H9 (cell line): ENCODE data around the gene L1TD1. TPM values are rescaled to one million over a fixed set of nuclear protein-coding genes. Genes with fewer than 3 reads are reported as not detected.

ENCODE experiments used
- DNase-seq: peaks from one replicate; pipeline ENCODE4 v3.0.0-alpha.2; 2017
- H2AFZ ChIP-seq: one replicate; pipeline ENCODE4 v1.6.1; 2013; ENCODE audit warnings: mild to moderate bottlenecking, low read length, control low read depth, moderate library complexity
- H2AK5ac ChIP-seq: 2 replicates; pipeline ENCODE4 v1.6.1; 2013; ENCODE audit warnings: low read length, control low read depth, mixed read lengths; ENCODE audit not compliant: insufficient read length
- H2BK120ac ChIP-seq: one replicate; pipeline ENCODE4 v1.6.1; 2013; ENCODE audit warnings: low read depth, mild to moderate bottlenecking, low read length, control low read depth, inconsistent platforms; ENCODE audit not compliant: poor library complexity, severe bottlenecking
- H2BK12ac ChIP-seq: 2 replicates; pipeline ENCODE4 v1.6.1; 2013; ENCODE audit warnings: low read length, control low read depth, mixed read lengths, low read depth; ENCODE audit not compliant: insufficient read length
- H2BK15ac ChIP-seq: 2 replicates; pipeline ENCODE4 v1.6.1; 2013; ENCODE audit warnings: low read depth, low read length, control low read depth
- H2BK20ac ChIP-seq: one replicate; pipeline ENCODE4 v1.6.1; 2013; ENCODE audit warnings: low read depth, mild to moderate bottlenecking, low read length, control low read depth, inconsistent platforms; ENCODE audit not compliant: poor library complexity, severe bottlenecking
- H2BK5ac ChIP-seq: 2 replicates; pipeline ENCODE4 v1.6.1; 2013; ENCODE audit warnings: low read length, control low read depth, mixed read lengths; ENCODE audit not compliant: insufficient read length
- H3K14ac ChIP-seq: 2 replicates; pipeline ENCODE4 v1.6.1; 2013; ENCODE audit warnings: low read length, control low read depth; ENCODE audit not compliant: insufficient read depth
- H3K18ac ChIP-seq: 2 replicates; pipeline ENCODE4 v1.6.1; 2013; ENCODE audit warnings: low read depth, mild to moderate bottlenecking, mixed read lengths, low read length, control low read depth; ENCODE audit not compliant: insufficient read length
- H3K23ac ChIP-seq: 2 replicates; pipeline ENCODE4 v1.6.1; 2013; ENCODE audit warnings: low read length, control low read depth, mixed read lengths, low read depth; ENCODE audit not compliant: insufficient read length
- H3K23me2 ChIP-seq: 2 replicates; pipeline ENCODE4 v1.6.1; 2013; ENCODE audit warnings: low read depth, mild to moderate bottlenecking, mixed read lengths, low read length, control low read depth; ENCODE audit not compliant: insufficient read length, poor library complexity, severe bottlenecking
- H3K27ac ChIP-seq: 2 replicates; pipeline ENCODE4 v1.5.1; 2013; ENCODE audit warnings: low read length, control low read depth, mixed read lengths, low read depth; ENCODE audit not compliant: insufficient read length
- H3K27me3 ChIP-seq: 2 replicates; pipeline ENCODE4 v1.6.1; 2013; ENCODE audit warnings: low read length, control low read depth, inconsistent platforms; ENCODE audit not compliant: insufficient read depth
- H3K4ac ChIP-seq: 2 replicates; pipeline ENCODE4 v1.6.1; 2013; ENCODE audit warnings: low read depth, mild to moderate bottlenecking, control low read depth, inconsistent platforms, low read length, moderate library complexity
- H3K4me1 ChIP-seq: 2 replicates; pipeline ENCODE4 v1.6.1; 2013; ENCODE audit warnings: low read length, control low read depth, inconsistent platforms; ENCODE audit not compliant: insufficient read depth
- H3K4me2 ChIP-seq: 2 replicates; pipeline ENCODE4 v1.6.1; 2013; ENCODE audit warnings: low read length, control low read depth, mixed read lengths; ENCODE audit not compliant: insufficient read length, insufficient read depth
- H3K56ac ChIP-seq: 2 replicates; pipeline ENCODE4 v1.6.1; 2013; ENCODE audit warnings: low read depth, mild to moderate bottlenecking, mixed read lengths, low read length, control low read depth; ENCODE audit not compliant: insufficient read length
- H3K79me1 ChIP-seq: 2 replicates; pipeline ENCODE4 v1.6.1; 2013; ENCODE audit warnings: low read depth, mild to moderate bottlenecking, moderate library complexity, low read length, control low read depth, inconsistent platforms; ENCODE audit not compliant: insufficient read depth, poor library complexity, severe bottlenecking
- H3K79me2 ChIP-seq: 2 replicates; pipeline ENCODE4 v1.6.1; 2013; ENCODE audit warnings: low read length, control low read depth, inconsistent platforms; ENCODE audit not compliant: insufficient read depth
- H3K9ac ChIP-seq: 2 replicates; pipeline ENCODE4 v1.6.1; 2013; ENCODE audit warnings: low read length, control low read depth, mixed read lengths; ENCODE audit not compliant: insufficient read length; ENCODE audit errors: extremely low read depth
- H3K9me3 ChIP-seq: one replicate; pipeline ENCODE4 v1.6.1; 2013; ENCODE audit warnings: low read depth, low read length, inconsistent platforms; ENCODE audit not compliant: control insufficient read depth
- H3T11ph ChIP-seq: one replicate; pipeline ENCODE4 v1.6.1; 2013; ENCODE audit warnings: mild to moderate bottlenecking, low read length, control low read depth, inconsistent platforms
- H4K20me1 ChIP-seq: one replicate; pipeline ENCODE4 v1.6.1; 2013; ENCODE audit not compliant: control insufficient read depth, insufficient read length, insufficient read depth
- H4K5ac ChIP-seq: 2 replicates; pipeline ENCODE4 v1.6.1; 2013; ENCODE audit warnings: low read depth, mild to moderate bottlenecking, mixed read lengths, low read length, control low read depth; ENCODE audit not compliant: insufficient read length
- H4K8ac ChIP-seq: replicated peaks from 2 replicates; pipeline ENCODE4 v1.6.1; 2013; ENCODE audit warnings: low read length, control low read depth, mixed read lengths, low read depth; ENCODE audit not compliant: insufficient read length
- H4K91ac ChIP-seq: 2 replicates; pipeline ENCODE4 v1.6.1; 2013; ENCODE audit warnings: low read depth, mild to moderate bottlenecking, moderate library complexity, mixed read lengths, low read length, control low read depth; ENCODE audit not compliant: insufficient read length
- H3K27ac Mint-ChIP-seq, 3 experiments: 2 replicates in 2 of 3; 3 replicates in 1 of 3; pipeline ENCODE4 v1.8.0; 2020 to 2021; ENCODE audit warnings: mixed read lengths in 3 of 3, mild to moderate bottlenecking in 1 of 3, moderate library complexity in 1 of 3
- H3K27me3 Mint-ChIP-seq: 2 replicates; pipeline ENCODE4 v1.8.0; 2021; ENCODE audit warnings: low read depth, mild to moderate bottlenecking, moderate library complexity, mixed read lengths
- H3K36me3 Mint-ChIP-seq, 3 experiments: 2 replicates in 2 of 3; 3 replicates in 1 of 3; pipeline ENCODE4 v1.8.0; 2020 to 2021; ENCODE audit warnings: low read depth in 3 of 3, mixed read lengths in 3 of 3; ENCODE audit not compliant: insufficient read depth in 1 of 3
- H3K4me1 Mint-ChIP-seq, 2 experiments: 2 replicates each; pipeline ENCODE4 v1.8.0; 2020; ENCODE audit warnings: mixed read lengths in 2 of 2
- H3K4me3 Mint-ChIP-seq, 2 experiments: 2 replicates in 1 of 2; 3 replicates in 1 of 2; pipeline ENCODE4 v1.8.0; 2020 to 2021; ENCODE audit warnings: mild to moderate bottlenecking in 2 of 2, mixed read lengths in 2 of 2, moderate library complexity in 1 of 2
- H3K9me3 Mint-ChIP-seq, 2 experiments: 2 replicates in 1 of 2; 3 replicates in 1 of 2; pipeline ENCODE4 v1.8.0; 2020; ENCODE audit warnings: mild to moderate bottlenecking in 2 of 2, mixed read lengths in 2 of 2, moderate library complexity in 1 of 2
- WGBS: extraction: QIAGEN DNeasy Blood & Tissue Kit; methylation state at CpG from one replicate; pipeline ENCODE4 v1.1.7; 2013; ENCODE audit warnings: missing lambda C conversion rate, low lambda C conversion rate, mixed read lengths; ENCODE audit not compliant: insufficient read length; ENCODE audit errors: extremely low coverage; 5-methylcytosine and 5-hydroxymethylcytosine counted together
- total RNA-seq: library from RNA; stranded (reverse); gene quantifications from 2 replicates; pipeline ENCODE4 v1.2.1, GENCODE V29; 2021
- TF ChIP-seq, protein P1 (sequence below): fragments of 200-600 bp; sonication (generic); conservative IDR thresholded peaks from 3 replicates; pipeline ENCODE4 v1.8.0; 2021; ENCODE audit warnings: antibody characterized with exemption, mild to moderate bottlenecking

The L1TD1 gene
- total RNA-seq, 1 experiment from 2014 or later = 422 TPM

- no peak for DNase-seq
- H2BK5ac ChIP-seq = no peak overlapping the region
- H2BK15ac ChIP-seq = no peak overlapping the region
- no peak overlapping the region for H2BK20ac ChIP-seq
- H4K8ac ChIP-seq = no peak overlapping the region
- no peak overlapping the region for H3K4ac ChIP-seq
- WGBS = no CpG with 5 or more reads among the region's 17 CpGs
- peaks cover 36 to 58% (median 56%) of the 10 kb centered on the region in 3 experiments for H3K36me3 Mint-ChIP-seq
- peaks cover 37 to 67% of the 10 kb centered on the region in 2 experiments for H3K4me1 Mint-ChIP-seq
- H4K91ac ChIP-seq = no peak overlapping the region
- no peaks in the 10 kb centered on the region for H3K27me3 ChIP-seq
- H3K4me2 ChIP-seq = peak overlapping the region; percentile 97
- H3K23ac ChIP-seq = no peak overlapping the region
- H3K18ac ChIP-seq = no peak overlapping the region
- H3K79me2 ChIP-seq = peaks cover 49% of the 10 kb centered on the region; the same call in 1 of the 2 replicates
- H3K56ac ChIP-seq = no peak overlapping the region
- peaks cover 21% of the 10 kb centered on the region for H3K23me2 ChIP-seq
- H3K4me3 Mint-ChIP-seq = peak overlapping the region; percentile 93 to 96
- peak overlapping the region; percentile 94 for H3K27ac ChIP-seq
- no peak overlapping the region for H2BK12ac ChIP-seq
- no peak overlapping the region for H2AFZ ChIP-seq
- no peaks in the 10 kb centered on the region for H3K9me3 ChIP-seq
- no peak overlapping the region for H2AK5ac ChIP-seq
- no peaks in the 10 kb centered on the region for H3K79me1 ChIP-seq
- no peak overlapping the region for H4K5ac ChIP-seq
- H2BK120ac ChIP-seq = no peak overlapping the region
- H3K9ac ChIP-seq = peak overlapping the region; percentile 98
- H3K9me3 Mint-ChIP-seq = peaks cover 4 to 5% of the 10 kb centered on the region in 2 experiments; a peak in 3 of 5 replicates
- H3T11ph ChIP-seq = no peak overlapping the region
- TF ChIP-seq, protein P1, sequence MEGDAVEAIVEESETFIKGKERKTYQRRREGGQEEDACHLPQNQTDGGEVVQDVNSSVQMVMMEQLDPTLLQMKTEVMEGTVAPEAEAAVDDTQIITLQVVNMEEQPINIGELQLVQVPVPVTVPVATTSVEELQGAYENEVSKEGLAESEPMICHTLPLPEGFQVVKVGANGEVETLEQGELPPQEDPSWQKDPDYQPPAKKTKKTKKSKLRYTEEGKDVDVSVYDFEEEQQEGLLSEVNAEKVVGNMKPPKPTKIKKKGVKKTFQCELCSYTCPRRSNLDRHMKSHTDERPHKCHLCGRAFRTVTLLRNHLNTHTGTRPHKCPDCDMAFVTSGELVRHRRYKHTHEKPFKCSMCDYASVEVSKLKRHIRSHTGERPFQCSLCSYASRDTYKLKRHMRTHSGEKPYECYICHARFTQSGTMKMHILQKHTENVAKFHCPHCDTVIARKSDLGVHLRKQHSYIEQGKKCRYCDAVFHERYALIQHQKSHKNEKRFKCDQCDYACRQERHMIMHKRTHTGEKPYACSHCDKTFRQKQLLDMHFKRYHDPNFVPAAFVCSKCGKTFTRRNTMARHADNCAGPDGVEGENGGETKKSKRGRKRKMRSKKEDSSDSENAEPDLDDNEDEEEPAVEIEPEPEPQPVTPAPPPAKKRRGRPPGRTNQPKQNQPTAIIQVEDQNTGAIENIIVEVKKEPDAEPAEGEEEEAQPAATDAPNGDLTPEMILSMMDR = no peak
- H4K20me1 ChIP-seq = no peaks in the 10 kb centered on the region
- peak overlapping the region; percentile 99 for H3K27ac Mint-ChIP-seq
- H3K4me1 ChIP-seq = no peaks in the 10 kb centered on the region; the same call in 1 of the 2 replicates
- H3K27me3 Mint-ChIP-seq = peaks cover 2% of the 10 kb centered on the region; the same call in 1 of the 2 replicates
- H3K14ac ChIP-seq = peak overlapping the region; percentile 70; the same call in 1 of the 2 replicates
Measured at GRCh38 chr1:62196086-62196690, 1.5 kb downstream of the L1TD1 start.
